Measurements from ENCODE around the gene BLOC1S3.

Gene BLOC1S3

DNA sequence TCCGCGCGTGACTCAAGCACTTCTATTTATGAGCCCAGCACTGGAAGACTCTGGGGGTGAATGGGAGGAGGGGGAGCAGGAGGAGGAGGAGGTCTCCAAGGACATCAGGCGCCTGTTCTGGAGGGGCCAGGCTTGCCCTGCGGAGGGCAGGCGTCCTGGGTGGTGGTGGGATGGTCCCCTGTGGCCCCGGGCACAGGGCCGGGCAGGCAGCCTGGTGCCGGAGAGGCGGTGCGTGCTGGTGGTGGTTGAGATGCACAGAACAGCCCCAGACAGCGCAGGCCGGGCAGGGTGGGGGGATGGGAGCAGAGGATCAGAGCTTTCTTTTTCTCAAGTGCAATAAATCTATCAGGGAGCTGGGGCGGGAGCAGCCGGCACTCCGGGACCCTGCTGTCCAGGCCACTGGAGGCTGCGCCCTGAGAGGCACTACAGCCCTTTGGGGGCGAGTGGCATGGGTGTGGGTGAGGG lies 31.8 kb upstream of the BLOC1S3 start:
- no peak for DNase-seq

DNA sequence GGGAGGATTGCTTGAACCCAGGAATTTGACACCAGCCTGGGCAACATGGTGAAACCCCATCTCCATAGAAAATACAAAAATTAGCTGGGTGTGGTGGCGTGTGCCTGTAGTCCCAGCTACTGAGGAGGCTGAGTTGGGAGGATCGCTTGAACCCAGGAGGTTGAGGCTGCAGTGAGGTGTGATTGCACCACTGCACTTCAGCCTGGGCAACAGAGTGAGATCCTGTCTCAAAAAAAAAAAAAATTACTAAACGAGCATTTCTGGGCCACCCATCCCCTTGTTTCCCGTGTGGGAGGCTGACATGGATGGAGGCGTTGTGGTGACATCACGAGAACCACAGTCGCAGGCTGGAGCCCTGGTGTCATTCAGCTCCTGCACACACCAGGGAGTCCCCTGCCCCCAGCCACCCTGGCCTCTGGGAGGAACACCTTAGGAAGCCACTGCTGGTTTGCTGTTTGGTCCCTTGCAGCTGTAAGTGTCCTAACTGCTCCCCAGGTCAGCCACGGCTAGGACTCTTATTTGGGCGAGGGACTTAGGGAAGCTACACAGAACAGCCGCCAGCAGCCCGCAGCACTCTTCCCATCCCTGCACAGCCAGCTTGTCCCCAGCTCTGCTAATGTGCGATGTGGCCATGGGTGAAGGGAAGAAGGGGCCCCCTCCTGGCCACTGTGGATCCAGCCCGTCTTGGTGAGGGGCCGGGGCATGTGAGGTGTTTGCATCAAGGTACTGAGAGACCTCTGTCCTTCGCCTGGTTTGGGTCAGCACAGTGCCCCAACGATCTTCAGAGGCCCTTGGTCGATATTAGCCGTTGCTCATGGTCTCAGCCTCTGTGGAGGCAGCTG lies 30.5 kb upstream of the BLOC1S3 start:
- no peak for DNase-seq

DNA sequence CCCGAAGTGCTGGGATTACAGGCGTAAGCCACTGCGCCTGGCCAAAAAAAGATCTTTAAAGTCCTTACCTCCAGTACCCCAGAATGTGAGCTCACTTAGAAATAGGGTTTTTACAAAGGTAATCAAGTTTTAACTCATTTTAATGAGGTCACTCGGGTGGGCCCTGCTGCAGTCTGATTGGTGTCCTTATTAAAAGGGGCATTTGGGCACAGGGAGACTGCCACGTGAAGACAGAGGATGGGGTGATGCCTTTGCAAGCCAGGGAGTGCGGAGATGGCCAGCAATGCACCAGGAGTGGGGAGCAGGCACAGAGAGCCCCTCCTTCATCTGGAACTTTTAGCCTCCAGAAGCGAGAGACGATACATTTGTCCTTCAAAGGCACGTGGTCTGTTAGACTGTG lies 29.5 kb upstream of the BLOC1S3 start:
- no peak for DNase-seq

DNA sequence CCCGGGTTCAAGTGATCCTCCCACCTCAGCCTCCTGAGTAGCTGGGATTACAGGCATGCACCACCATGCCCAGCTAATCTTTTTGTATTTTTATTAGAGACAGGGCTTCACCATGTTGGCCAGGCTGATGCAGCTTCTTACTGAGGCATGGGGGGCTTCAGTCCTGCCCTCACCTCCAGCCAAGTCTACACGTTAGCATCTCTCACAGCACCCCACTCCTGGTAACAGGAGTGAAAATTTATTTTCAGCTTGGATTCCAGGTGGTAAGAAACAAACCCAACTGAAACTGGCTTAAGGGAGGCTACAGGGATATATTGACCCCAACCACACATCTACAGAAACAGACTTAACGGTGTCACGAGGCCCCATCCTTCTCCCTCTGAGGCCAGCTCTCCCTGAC lies 28.4 kb upstream of the BLOC1S3 start:
- no peak for DNase-seq

DNA sequence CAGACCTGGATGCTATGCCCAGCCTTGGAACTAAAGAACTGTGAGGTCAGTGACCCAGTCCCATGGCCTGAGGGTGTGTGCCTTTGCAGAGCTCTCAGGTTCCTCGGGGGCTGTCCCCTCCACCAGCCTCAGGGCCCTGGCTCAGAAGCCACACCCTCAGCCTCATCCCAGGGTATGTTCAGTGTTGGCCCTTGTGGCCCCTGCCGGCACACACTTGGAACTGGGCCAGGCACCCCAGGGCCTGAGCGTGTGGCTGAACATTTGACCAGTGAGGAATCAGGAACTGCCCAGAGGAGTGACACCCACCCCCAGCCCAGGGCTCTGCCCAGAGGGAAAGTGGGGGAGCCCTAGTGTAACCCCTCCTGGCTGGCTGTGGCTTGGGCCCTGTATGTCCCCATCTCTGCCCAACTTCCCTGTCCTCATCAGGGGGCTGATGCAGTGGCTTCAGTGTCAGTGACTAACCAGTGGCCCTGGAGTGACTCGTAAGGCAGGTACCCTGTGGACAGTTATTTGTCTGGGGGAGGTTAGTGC lies 27.8 kb upstream of the BLOC1S3 start:
- no peak for DNase-seq

DNA sequence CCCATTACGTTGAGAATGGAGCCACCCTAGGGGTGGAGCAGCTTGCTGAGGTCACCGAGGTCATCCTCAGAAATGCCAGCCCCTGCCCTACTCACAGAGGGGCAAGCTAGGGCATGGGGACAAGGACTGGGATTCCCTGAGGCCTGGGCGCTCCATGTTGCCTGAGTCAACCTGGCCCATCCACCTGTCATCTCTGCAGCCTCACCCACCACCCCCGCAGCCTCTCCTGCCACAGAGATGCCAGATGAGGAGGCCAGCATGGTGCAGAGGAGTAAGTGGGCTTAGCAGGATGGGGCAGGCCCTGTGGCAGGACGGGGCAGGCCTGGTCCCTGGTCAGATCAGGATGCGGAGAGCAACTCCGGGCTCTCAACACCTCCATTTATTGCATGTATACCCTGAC lies 27.3 kb upstream of the BLOC1S3 start:
- DNase-seq = no peak

DNA sequence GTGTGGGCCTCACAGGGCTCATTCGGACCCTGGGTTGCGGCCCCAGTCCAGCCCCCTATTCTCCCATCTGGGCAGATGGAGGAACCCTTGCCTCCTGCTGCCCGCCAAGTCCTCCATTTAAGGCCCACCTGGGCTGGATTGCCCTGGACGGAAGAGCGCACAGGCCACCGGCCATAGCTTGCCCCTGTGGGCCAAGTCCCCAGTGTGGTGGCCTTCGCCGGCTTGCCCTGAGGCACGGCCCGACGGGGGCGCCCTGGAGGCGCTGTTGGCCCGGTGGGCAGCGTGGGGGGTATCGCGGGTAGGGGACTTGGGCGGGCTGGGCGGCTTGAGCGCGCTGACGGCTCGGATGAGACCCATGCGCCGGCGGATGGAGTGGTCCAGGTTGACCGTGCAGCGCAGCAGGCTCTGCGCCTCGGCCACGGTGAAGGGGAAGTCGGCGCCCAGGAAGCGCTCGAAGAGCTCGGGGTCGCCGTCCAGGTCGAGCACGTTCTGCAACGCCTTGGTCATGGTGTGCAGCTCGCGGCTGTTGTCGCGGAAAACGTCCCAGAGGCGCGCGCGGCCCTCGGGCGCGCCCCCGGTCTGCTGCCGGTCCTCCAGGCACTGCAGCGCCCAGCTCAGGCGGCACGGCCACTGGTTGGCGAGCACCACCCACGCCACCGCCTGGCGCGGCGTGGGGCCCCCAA lies 26.6 kb upstream of the BLOC1S3 start:
- no peak for DNase-seq

DNA sequence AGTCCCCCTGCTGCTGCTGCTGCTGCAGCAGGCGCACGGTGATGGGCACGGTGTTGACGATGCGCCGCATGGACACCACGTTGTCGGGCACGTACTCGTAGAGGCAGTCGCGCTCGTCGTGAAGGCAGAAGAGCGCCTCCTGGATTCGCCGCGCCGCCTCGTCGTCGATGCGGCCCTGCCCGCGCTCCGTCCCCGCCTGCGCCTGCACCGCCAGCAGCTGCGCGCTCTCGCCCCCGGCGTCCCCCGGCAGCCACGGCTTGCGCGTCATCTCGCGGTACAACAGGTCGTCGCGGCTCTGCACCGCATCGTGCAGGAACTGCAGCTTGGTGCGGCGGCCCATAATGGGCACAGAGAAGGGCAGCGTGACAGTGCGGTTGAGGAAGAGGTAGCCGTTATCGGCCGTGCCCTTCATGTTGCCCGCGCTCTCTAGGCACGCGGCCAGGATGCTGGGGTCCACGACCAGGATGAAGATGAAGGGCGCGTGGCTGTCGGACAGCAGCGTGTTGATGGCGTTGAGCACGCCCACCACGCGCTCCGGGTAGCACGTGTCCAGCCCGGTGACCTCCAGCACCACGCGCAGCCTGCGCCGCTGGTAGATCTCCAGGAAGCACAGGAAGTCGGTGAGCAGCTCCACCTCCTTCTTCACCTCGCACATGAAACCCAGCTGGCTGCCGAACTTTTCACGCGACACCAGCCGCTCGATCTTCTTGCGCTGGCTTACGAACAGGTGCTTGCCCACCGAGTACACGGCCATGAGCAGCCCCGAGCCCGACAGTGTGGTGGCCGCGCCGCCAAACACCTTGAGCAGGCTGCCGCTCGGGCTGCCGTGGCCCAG lies 25.9 kb upstream of the BLOC1S3 start:
- peak; percentile 61 for DNase-seq

DNA sequence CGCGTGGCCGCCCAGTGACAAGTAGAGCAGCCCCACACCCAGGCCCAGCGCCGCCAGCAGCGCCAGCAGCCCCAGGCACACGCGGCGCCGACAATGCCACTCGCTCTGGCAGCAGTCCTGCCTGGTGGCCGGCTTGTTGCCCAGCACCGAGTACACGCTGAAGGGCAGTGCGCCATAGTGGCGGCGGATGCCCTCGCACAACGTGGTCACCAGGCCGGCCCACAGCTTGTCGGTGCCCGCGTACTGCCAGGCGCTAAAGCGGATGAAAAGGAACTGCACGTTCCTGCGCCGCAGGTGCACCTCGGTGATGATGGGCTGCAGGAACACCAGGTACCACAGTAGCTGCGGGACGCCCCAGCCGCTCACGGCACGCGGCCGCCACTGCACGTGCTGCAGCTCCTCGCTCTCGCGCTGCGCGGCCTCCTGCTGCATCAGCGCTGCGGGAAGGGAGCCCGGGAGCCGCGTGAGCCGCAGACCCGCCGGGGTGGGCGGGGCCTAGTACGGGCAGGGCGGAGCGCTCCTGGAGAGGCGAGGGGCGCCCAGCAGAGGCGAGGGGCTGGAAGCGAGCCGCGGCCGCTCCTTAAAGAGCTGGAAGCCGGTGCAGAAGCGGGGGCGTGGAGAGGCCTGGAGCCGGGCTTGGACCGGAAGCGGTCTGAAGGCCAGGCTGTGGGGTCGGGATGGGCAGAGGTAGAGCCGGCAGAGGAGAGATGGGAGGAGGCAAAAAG lies 25.1 kb upstream of the BLOC1S3 start:
- peak; percentile 41 for DNase-seq

DNA sequence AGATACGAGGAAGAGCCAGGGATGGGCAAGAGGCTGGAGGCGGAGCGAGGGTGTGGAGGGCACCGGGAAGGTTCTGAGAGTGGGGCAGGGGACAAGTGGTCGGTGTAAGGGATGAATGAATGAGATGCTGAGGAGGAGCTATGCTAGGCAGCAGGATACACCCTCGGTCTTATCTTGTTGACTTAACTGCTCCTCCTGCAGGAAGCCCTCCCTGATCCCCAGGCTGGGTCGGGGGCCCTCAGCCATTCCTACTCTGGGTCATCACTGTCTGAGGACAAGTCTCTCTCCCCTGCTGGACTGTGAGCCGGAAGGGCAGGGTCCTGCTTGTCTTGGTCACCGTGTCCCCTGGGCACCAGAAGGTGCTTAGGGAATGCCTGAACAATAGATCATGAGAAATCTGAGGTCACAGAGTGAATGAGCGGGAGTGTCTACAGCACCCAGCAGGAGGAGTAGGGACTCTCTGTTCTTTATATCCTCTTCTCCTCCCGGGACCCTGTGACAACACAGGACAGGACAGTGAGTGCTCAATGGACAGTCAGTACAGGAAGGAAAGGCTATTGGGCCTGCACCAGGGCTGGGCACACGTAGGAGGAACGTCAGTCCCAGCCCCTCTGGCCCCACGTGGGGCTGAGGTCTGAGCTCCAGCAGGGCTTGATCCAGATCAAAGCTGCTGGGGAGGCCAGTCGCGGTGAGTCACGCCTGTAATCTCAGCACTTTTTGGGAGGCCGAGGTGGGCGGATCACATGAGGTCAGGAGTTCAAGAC lies 24.3 kb upstream of the BLOC1S3 start:
- DNase-seq = no peak

DNA sequence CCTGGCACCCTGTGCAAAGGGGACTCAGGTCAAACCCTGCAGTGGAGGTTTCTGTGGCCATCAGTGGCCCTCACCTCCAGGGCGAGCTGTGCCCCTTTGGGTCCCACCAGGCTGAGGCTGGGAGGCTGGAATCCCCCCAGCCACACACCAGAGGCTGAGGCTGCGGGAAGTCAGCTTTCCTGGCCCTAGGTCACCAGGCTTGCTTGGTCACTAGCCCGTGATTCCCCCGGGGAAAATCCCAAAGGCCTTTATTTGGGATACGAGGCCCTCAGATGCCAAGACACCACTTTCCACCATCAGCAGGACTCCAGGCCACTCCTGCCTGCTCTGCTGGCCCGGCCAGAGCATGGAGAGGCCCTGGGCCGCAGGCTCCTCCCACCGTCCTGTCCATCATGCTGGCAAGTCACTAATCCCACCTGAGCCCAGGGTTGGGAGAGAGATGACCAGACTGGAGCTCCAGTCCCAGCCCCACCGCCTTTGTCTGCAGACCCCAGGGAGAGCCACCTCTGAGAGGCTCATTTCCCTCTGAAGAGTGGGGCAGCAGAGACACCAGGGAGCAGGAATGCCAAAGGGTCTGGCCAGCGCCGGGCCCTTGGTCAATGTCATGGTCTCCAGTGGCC lies 22.5 kb upstream of the BLOC1S3 start:
- DNase-seq = no peak

DNA sequence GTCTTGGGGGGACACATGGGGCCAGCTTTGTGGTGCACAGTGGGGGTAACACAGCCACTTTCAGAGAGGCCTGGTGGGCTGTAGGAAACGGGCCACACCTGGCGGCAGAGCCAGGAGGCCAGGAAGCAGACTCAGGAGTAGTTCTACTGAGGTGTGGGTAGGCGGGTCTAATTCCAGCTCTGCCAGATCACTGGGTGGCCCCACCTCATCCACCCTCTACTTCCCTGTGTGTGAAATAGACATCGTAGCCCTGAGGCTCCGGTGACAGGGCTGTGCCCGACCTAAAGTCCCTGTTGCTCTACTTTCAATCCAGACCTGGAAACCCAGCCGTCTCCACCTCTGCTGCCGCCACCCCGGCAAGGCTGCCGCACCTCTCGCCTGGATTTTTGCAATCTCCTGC lies 21.8 kb upstream of the BLOC1S3 start:
- DNase-seq = no peak

DNA sequence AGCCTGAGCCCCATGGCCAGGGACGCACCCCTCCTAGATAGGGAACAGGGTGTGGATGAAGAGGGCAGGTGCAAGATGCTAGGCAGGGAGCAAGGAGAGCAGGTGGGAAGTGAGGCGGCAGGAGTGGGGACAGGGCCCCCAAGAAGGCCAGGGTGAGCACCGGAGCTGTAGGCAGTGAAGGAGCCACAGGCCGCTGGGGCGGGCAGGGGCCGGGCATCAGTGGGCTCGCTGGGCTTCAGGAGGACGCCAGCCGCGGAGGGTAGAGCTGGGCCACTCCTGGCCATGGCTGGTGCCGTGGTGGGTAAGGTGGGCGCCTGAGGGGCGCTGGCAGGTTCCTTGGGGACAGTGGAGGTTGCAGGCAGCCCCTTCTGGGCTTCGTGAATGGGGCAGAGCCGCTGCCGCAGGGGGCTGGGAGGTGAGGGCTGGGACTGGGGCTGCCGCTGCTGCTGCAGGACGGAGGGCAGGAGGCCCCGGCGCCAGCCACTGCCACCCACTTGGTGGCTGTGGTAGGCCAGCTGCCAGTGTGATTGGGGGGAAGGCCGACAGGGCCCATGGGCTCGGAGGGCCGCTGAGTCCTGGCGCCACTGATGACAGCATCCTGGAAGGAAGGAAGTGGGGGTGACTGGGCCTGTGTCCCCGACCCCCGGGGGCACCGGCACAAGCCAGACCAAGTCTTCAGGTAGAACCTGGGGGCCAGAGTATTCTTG lies 19.9 kb upstream of the BLOC1S3 start:
- DNase-seq = no peak

DNA sequence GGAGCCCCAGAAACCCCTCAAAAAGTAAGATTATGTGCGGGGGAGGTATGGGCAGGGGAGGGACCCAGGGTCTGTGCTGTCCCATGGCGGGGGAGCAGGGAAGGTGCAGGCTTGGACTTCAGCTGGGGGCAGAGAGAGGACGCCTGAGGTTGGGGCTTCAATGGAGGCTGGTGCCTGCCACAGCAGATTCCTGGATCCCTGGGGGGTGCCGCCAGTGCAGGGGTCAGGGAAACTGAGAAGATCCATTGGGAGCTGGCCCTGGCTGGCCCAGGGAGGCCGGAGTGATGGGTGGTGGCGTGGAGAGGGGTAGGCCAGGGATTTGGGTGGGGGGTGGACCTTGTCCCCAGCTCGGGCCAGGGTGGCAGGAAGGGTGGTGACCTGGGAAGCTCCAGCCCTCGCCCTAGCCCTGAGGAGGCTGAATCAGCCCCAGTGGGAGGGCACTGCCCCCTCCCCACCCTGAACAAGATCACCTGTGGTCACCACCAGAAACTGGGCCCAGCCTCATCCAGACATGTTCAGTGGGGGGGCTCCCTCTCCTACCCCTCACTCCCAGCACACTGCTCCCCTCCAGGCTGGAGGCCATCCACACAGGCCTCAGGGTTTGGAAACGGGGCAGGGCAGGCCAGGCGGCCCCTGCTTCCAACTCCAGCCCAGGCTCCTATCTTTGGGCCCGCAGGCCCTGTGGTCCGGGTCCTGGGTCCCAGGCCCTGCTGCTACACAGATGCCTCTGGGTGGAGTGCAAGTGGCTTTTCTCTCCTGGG lies 19.2 kb upstream of the BLOC1S3 start:
- no peak for DNase-seq

DNA sequence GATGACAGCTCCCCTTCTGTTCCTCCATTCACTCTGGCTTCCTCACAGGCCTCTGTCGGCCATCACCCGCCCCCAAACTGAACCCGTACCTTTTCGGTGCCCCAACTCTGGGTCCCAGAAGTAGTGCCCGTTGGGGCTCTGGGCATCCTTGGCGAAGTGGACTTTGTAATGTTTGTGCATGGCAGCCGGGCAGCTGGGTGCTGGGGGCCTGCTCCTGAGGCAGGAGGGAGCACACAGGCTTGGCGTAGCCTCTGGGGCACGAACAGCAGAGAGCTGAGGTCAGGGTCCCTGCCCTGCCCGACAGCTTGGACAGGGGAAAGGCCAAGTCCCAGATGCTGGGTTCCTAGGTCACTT lies 18.6 kb upstream of the BLOC1S3 start:
- no peak for DNase-seq

DNA sequence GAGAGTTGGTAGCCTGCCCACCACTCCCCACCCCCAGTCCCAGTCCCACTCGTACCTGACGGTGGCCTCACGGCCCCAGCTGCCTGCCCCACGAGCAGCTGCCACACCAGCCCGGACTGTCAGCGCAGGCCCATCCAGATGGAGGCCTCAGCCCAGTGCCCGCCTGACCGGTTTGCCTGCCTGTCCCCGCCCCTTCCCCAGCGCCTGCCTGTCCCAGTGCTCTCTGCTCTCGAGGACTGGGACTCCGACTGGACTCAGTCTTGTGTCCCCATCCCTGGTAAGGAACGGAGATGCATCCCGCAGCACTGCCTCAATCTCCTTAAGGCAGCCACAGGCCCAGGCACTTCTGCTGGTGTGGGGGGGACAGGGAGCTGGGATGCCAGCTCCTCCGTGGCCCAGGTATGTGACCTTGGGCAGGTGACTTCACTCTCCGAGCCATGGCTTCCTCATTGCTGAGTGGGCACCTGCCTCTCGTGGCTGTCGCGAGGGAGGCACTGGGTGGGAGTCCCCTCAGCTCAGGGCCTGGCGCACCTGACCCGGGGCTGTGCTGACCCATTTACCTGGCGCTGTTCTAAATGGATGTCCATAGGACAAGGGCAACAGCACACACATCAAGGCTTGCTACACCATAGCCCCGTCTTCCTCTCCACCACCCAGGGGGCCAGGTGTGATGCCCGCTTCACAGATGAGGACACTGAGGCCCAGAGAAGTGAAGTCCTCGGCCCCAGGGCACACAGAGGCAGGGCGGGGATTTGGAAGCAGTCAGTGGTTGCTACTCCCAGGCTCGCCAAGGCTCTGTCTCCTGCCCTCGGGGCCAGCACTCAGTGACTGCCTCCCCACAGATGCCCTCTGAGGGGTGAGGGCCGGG lies 17.5 kb upstream of the BLOC1S3 start, which contains the start of gene NKPD1:
Gene NKPD1, minus strand, starts transcription at position 113 of the 868 bp plus-strand sequence. CDS start 832 bp downstream, outside the sequence.
- DNase-seq = no peak

DNA sequence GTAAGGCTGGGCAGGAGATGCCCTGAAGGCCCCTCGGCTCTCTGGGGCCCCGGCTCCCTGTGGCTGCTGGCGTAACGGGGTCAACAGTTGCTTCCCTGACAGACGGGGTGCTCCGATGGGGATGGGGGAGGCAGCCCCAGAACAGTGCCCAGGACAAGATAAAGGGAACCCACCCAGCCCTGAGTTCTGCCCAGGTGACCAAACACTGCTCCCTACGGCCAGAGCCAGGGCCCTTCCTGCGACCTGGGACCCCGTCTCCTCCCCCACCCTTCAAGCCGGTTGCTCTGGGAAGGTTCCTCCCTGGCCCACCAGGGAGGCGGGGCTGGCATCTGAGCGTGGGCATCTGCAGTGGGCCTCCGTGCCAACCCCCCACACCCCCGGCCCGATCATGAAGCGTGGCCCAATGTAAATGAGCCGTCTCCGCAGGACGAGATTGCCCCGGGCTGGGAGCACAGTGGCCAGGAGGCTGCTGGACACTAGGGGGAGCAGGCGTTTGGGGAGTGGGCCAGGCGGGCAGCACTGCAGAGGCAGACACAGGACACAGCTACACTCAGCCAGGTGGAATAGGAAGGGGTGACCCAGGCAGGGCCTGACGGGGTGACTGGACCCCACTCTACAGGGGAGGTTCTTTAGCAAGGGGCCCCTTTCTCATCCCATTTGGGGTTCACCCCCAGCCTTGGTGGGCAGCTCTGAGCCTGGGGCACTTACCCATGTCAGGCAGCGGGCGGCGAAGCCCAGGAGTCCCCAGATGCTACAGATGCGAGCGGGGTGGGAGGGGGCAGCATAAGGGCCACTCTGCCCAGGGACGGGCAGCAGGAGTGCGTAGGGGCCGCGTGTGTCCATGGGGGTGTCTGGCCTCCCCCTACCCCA lies 16.6 kb upstream of the BLOC1S3 start:
- no peak for DNase-seq

All from CD4-positive, alpha-beta T cell treated with Interleukin-21 for 1 hour (primary cell).